ENCODE data around the gene P2RX1.

P2RX1 gene

DNA sequence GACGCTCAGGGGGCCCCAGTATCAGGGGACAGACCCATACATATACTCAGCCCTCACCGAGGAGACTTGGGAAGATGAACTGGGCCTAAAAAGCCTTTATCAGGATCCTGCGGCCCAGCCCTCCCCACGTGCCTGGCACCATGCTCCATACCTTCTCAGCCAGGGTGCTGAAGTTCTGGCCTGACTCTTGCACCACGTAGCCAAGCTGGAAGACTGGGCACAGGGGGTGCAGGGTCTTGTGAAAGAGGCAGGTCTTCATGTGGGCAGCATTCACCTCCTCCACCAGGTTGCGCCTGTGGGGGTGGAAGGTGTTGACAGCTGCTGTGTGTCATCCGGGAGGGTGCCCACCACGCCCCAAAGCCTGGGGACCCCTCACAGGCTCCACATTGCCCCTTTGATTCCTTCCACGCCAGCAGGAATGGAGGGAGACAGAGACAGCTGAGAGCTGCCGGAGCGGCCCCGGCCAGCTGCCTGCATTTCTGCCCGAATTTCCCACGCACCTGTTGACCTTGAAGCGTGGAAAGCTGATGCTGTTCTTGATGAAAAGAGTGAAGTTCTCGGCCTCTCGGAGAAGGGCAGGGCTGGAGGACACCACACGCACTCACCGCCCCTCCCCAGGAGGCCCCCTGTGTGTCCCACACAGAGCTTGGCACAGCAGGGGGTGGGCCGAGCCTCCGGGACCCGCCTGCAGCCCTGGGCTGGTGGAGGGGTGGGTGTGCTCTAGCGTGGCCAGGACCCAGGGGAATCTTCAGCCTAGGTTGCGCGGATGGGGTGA lies 13.0 kb downstream of the P2RX1 start:
- no peak overlapping the region for H3K4me3 ChIP-seq (ENCODE audit: extremely low read depth, insufficient read depth, low read length, poor library complexity, severe bottlenecking)
- H3K9me3 ChIP-seq (ENCODE audit: control insufficient read depth, low read length), result no peaks in the 10 kb centered on the region
- 84 to 89% methylated on average over 16 to 20 of the region's 25 CpGs for WGBS, 2 experiments (ENCODE audit: insufficient coverage in 2 of 2)
- H3K27ac ChIP-seq (ENCODE audit: low read depth, low read length, severe bottlenecking), result no peak overlapping the region
- H3K36me3 ChIP-seq (ENCODE audit: control insufficient read depth, insufficient read depth, low read length), result no peaks in the 10 kb centered on the region
- H3K4me1 ChIP-seq (ENCODE audit: control insufficient read depth, insufficient read depth, low read length, poor library complexity, severe bottlenecking), result no peaks in the 10 kb centered on the region

DNA sequence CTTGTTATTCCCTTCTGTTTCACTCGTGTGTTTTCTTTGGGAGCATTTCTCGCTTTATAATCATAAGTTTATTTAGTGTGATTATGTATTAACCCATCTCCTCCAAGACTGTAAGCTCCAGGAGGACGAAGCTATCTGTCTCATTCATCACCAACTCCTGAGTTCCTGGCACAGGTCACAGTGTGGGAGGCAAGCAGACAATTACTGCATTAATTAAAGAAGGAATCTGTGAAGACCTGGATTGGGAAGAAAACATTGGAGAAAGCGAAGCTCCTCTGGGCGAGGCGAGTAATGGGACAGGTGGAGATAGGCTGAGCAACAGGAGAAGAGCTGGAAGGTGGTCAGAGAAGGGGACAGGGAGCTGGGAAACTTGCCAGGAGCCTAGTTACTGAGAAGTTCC lies 15.6 kb downstream of the P2RX1 start:
- Histone ChIP-seq H3K9me3 (ENCODE audit: control insufficient read depth, low read length) (no peaks in the 10 kb centered on the region), H3K36me3 (ENCODE audit: control insufficient read depth, insufficient read depth, low read length) (no peaks in the 10 kb centered on the region), H3K27ac (ENCODE audit: low read depth, low read length, severe bottlenecking) (no peak overlapping the region), H3K4me1 (ENCODE audit: control insufficient read depth, insufficient read depth, low read length, poor library complexity, severe bottlenecking) (no peaks in the 10 kb centered on the region), H3K4me3 (ENCODE audit: extremely low read depth, insufficient read depth, low read length, poor library complexity, severe bottlenecking) (no peak overlapping the region)
- WGBS, 2 experiments (ENCODE audit: insufficient coverage in 2 of 2), result 100% methylated on average over 3 of the region's 6 CpGs

DNA sequence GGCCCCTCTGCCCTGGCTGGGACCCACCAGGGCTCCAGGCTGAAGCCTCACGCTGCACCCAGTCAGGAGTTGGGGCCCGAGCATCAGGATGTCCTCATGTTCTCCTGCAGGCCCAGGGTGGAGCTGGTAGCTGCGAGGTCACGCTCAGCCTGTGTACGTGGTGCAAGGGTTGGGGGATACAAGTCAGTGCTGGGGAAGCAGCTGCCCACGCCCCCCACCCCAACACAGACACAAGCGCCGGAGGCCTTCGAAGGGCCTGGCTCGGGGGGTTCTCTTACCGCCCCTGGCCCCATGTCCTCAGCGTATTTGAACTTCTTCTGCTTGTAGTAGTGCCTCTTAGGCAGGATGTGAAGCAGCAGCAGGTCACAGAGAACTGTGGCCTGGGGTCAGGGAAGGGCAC lies 18.5 kb downstream of the P2RX1 start:
- peaks cover 13% of the 10 kb centered on the region for H3K4me1 ChIP-seq (ENCODE audit: control insufficient read depth, insufficient read depth, low read length, poor library complexity, severe bottlenecking)
- WGBS, 2 experiments (ENCODE audit: insufficient coverage in 2 of 2), result 90 to 94% methylated on average over 7 to 11 of the region's 12 CpGs
- no peak overlapping the region for H3K27ac ChIP-seq (ENCODE audit: low read depth, low read length, severe bottlenecking)
- no peaks in the 10 kb centered on the region for H3K9me3 ChIP-seq (ENCODE audit: control insufficient read depth, low read length)
- no peak overlapping the region for H3K4me3 ChIP-seq (ENCODE audit: extremely low read depth, insufficient read depth, low read length, poor library complexity, severe bottlenecking)
- no peaks in the 10 kb centered on the region for H3K36me3 ChIP-seq (ENCODE audit: control insufficient read depth, insufficient read depth, low read length)

DNA sequence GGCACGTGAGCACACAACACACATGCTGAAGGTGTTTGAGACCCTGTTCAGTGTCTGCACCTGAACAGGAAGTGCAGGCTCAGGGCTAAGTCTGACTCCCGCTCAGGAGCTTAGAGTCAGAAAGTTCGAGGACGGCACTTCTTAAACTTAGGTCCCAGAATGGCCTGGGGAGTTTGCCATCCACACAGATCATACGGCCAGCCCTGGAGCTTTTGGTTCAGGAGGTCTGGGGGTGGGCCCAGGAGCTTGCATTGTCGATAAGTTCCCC lies 19.4 kb downstream of the P2RX1 start:
- 80 to 84% methylated on average over 4 to 6 of the region's 6 CpGs for WGBS, 2 experiments (ENCODE audit: insufficient coverage in 2 of 2)
- no peak overlapping the region for H3K4me3 ChIP-seq (ENCODE audit: extremely low read depth, insufficient read depth, low read length, poor library complexity, severe bottlenecking)
- H3K4me1 ChIP-seq (ENCODE audit: control insufficient read depth, insufficient read depth, low read length, poor library complexity, severe bottlenecking), result peaks cover 16% of the 10 kb centered on the region
- H3K27ac ChIP-seq (ENCODE audit: low read depth, low read length, severe bottlenecking), result no peak overlapping the region
- H3K36me3 ChIP-seq (ENCODE audit: control insufficient read depth, insufficient read depth, low read length), result no peaks in the 10 kb centered on the region
- no peaks in the 10 kb centered on the region for H3K9me3 ChIP-seq (ENCODE audit: control insufficient read depth, low read length)

DNA sequence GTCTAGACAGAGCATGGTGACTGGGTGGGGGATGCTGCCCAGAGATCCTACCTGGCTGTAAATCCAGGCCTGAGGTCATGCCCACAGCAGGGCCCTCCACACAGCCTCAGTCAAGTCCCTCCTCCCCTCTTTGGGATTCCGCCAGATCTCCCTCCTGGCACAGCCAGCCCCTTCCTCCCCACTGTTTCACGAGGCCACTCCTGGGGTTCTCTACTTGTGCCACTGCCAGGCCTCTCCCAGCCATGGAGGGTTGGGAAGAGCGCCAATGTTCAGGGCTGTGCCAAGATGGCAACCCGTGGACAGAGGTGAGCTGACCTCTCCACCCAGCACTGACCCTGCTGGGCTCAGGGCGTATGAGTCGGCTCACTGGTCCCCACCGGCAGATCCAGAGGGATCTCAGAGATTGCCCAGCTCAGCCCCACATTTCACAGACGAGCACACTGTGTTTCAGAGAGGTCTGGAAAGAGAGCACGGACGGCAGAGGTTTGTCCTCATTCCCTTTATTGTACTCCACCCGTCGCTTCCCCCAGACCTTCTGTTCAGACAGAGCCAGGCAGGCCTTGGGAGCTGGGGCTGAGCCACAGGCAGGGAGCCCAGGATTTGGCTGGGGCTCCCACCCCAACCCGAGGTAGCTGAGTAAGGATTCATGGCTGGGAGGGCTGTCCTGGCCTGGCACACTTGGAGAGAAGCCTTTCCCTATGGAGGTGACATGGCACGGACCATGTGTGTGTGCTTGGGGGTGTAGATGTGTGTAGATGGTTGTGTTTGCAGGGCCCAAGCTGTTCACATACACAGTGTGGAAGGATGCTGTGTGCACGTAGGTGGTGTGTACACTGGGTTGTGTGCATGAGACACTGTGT lies 19.9 kb downstream of the P2RX1 start:
- no peaks in the 10 kb centered on the region for H3K9me3 ChIP-seq (ENCODE audit: control insufficient read depth, low read length)
- peaks cover 20% of the 10 kb centered on the region for H3K4me1 ChIP-seq (ENCODE audit: control insufficient read depth, insufficient read depth, low read length, poor library complexity, severe bottlenecking)
- H3K27ac ChIP-seq (ENCODE audit: low read depth, low read length, severe bottlenecking), result no peak overlapping the region
- no peak overlapping the region for H3K4me3 ChIP-seq (ENCODE audit: extremely low read depth, insufficient read depth, low read length, poor library complexity, severe bottlenecking)
- H3K36me3 ChIP-seq (ENCODE audit: control insufficient read depth, insufficient read depth, low read length), result no peaks in the 10 kb centered on the region
- whole genome bisulfite sequencing, 2 experiments (ENCODE audit: insufficient coverage in 2 of 2), result 91 to 94% methylated on average over 8 to 13 of the region's 15 CpGs

DNA sequence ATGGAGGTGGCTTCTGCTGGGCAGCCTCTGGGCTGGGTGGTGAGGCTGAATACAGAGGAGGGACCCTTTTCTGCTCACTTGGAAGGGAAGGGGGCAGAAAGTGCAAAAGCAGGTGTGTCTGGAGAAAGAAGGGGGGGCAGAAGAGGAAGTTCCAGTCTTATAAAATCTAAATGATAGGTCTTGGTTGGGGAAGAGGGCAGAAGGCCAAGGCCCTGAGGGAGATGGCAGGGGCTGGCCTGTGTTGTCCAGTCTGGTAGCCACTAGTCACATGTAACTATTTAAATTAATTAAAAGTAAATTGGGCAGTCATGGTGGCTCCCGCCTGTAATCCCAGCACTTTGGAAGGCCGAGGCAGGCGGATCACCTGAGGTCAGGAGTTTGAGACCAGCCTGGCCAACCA lies 20.9 kb downstream of the P2RX1 start:
- 100% methylated on average over 1 to 3 of the region's 3 CpGs for WGBS, 2 experiments (ENCODE audit: insufficient coverage in 2 of 2)
- Histone ChIP-seq H3K4me3 (ENCODE audit: extremely low read depth, insufficient read depth, low read length, poor library complexity, severe bottlenecking) (no peak overlapping the region), H3K4me1 (ENCODE audit: control insufficient read depth, insufficient read depth, low read length, poor library complexity, severe bottlenecking) (peaks cover 23% of the 10 kb centered on the region), H3K27ac (ENCODE audit: low read depth, low read length, severe bottlenecking) (no peak overlapping the region), H3K36me3 (ENCODE audit: control insufficient read depth, insufficient read depth, low read length) (no peaks in the 10 kb centered on the region), H3K9me3 (ENCODE audit: control insufficient read depth, low read length) (no peaks in the 10 kb centered on the region)

DNA sequence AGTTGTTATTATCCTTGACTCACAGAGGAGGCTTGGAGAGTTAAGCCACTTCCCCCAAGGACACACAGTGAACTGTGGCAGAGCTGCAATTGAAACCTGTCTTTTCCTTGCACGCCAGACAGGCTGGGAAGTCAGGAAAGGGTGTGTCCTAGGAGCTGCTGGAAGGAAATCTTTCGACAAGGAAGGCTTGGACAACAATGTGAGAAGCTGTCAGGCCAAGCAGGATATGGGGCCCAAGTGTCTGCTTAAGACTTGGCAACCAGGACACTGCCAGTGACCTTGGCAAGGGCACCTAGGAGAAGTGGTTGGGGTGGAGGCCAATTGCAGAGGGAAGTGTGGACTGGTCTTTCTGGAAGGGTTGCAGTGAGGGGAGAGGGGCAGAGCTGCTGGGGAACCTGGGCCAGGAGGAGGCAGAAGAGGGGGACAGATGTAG lies 21.3 kb downstream of the P2RX1 start:
- Histone ChIP-seq H3K4me3 (ENCODE audit: extremely low read depth, insufficient read depth, low read length, poor library complexity, severe bottlenecking) (no peak overlapping the region), H3K27ac (ENCODE audit: low read depth, low read length, severe bottlenecking) (no peak overlapping the region), H3K36me3 (ENCODE audit: control insufficient read depth, insufficient read depth, low read length) (no peaks in the 10 kb centered on the region), H3K9me3 (ENCODE audit: control insufficient read depth, low read length) (no peaks in the 10 kb centered on the region), H3K4me1 (ENCODE audit: control insufficient read depth, insufficient read depth, low read length, poor library complexity, severe bottlenecking) (peaks cover 28% of the 10 kb centered on the region)
- WGBS, 2 experiments (ENCODE audit: insufficient coverage in 2 of 2), result 67 to 91% methylated on average over 1 to 2 of the region's 2 CpGs

DNA sequence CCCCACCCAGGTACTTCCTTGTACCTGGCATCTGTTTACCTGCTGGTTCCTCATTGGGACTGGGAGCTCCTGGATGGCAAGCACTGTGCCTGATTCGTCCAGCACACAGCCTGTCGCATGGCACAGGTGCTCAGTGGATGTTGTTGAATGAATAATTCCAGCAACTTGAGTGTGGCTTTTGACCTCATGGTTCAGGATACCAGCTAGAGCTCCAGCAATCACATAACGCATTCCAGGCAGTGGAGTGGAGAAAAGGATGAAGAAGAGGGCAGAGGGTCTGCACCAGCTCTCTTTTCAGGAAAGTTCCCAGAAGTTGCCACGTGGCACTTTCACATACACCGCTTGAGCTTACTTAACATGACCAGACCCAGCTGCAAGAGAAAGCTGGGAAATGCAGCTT lies 22.1 kb downstream of the P2RX1 start:
- WGBS, 2 experiments (ENCODE audit: insufficient coverage in 2 of 2), result 81 to 83% methylated on average over 2 to 3 of the region's 5 CpGs
- Histone ChIP-seq H3K4me1 (ENCODE audit: control insufficient read depth, insufficient read depth, low read length, poor library complexity, severe bottlenecking) (peaks cover 33% of the 10 kb centered on the region), H3K4me3 (ENCODE audit: extremely low read depth, insufficient read depth, low read length, poor library complexity, severe bottlenecking) (no peak overlapping the region), H3K27ac (ENCODE audit: low read depth, low read length, severe bottlenecking) (no peak overlapping the region), H3K9me3 (ENCODE audit: control insufficient read depth, low read length) (no peaks in the 10 kb centered on the region), H3K36me3 (ENCODE audit: control insufficient read depth, insufficient read depth, low read length) (no peaks in the 10 kb centered on the region)

DNA sequence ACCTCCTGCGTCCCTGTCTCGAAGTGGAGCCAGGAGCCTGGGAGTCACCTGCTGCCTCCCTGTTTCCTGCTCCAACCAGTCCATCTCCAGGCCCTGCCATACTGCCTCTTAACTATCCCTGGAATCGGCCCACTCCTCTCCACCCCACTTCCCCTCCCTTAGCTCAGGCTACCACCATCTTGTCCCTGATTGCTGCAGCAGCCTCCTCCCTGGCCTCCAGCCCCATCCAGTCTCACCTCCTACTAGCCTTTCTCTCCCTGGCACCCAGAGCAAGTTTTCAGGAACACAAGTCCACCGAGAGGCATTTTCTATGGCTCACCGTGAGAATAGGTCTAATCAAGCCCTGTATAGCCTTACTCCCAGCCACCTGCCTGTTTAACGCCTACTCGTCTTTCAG lies 22.5 kb downstream of the P2RX1 start:
- no peaks in the 10 kb centered on the region for H3K9me3 ChIP-seq (ENCODE audit: control insufficient read depth, low read length)
- H3K4me1 ChIP-seq (ENCODE audit: control insufficient read depth, insufficient read depth, low read length, poor library complexity, severe bottlenecking), result peaks cover 33% of the 10 kb centered on the region
- 83 to 93% methylated on average over 6 to 7 of the region's 7 CpGs for WGBS, 2 experiments (ENCODE audit: insufficient coverage in 2 of 2)
- H3K27ac ChIP-seq (ENCODE audit: low read depth, low read length, severe bottlenecking), result no peak overlapping the region
- H3K4me3 ChIP-seq (ENCODE audit: extremely low read depth, insufficient read depth, low read length, poor library complexity, severe bottlenecking), result peak overlapping the region; percentile 45
- H3K36me3 ChIP-seq (ENCODE audit: control insufficient read depth, insufficient read depth, low read length), result no peaks in the 10 kb centered on the region

DNA sequence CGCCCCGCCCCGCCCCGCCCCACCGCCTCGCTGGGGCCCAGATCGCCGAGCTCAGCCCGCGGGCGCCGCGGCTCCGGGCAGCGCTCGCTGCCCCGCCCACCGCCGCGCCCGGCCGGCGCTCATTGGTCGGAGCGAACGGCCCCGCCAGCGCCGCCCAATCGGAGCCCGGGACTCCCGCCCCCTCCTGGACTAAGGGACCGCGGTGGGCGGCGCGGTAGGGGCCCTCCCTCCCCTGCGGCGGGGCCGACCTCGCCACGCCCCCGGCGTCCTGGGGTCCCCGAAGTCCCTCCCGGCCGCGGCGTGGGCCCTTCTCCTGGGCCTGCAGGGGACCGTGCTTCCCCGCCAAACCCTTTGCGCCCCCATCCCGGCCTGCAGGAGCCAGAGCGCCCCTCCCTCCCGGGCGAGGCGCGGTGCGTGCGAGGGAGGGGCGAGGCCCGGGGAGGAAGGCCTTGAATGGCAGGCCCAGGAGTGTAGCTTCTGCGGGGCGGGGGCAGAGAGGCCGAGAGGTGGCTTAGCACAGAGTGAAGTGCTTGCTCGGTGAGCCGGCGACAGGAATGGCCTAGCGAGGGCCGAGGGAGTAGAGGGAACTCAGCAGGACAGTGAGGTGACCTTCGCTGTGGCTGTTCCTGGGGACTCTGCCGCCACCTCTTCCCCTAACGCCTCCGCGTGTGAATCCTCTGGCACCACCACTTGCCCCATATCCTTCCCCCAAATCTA lies 23.1 kb downstream of the P2RX1 start, which contains the start of gene CAMKK1:
CAMKK1 (minus strand) TSS at position 51 of the 717 bp plus-strand sequence. CDS start 7,366 bp downstream, outside the sequence.
- no peaks in the 10 kb centered on the region for H3K9me3 ChIP-seq (ENCODE audit: control insufficient read depth, low read length)
- no peak within 1 kb of the TSS for H3K27ac ChIP-seq (ENCODE audit: low read depth, low read length, severe bottlenecking)
- H3K4me1 ChIP-seq (ENCODE audit: control insufficient read depth, insufficient read depth, low read length, poor library complexity, severe bottlenecking), result peaks cover 36% of the 10 kb centered on the region
- H3K4me3 ChIP-seq (ENCODE audit: extremely low read depth, insufficient read depth, low read length, poor library complexity, severe bottlenecking), result peak within 1 kb of the TSS; percentile 58
- H3K36me3 ChIP-seq (ENCODE audit: control insufficient read depth, insufficient read depth, low read length), result no peaks in the 10 kb centered on the region
- 2 to 10% methylated on average over 20 to 49 of the region's 75 CpGs for WGBS, 2 experiments (ENCODE audit: insufficient coverage in 2 of 2)

Data from mesodermal cell (in vitro differentiated cells).